Breast epithelium (tissue), 4 donors: ENCODE results near the gene TTC12. TPM values are rescaled to one million over a fixed set of nuclear protein-coding genes. Genes with fewer than 3 reads are reported as not detected.

Experiments
- DNase-seq, 2 donors: peaks; one replicate each; pipeline ENCODE4 v3.0.0-alpha.2; 2019; ENCODE audit warnings: low spot score in 2 of 2
- H3K27ac ChIP-seq, 2 donors: fragments of 200-600 bp; sonication (generic) in 1 of 2; one replicate each; pipeline ENCODE4 v1.5.1; 2016 to 2019; ENCODE audit warnings: mild to moderate bottlenecking in 1 of 2
- H3K27me3 ChIP-seq, 2 donors: fragments of 200-600 bp; sonication (generic) in 1 of 2; one replicate each; pipeline versions ENCODE4 v1.5.1 to v1.6.0; 2017 to 2019; ENCODE audit warnings: control low read depth in 1 of 2, mild to moderate bottlenecking in 1 of 2
- H3K36me3 ChIP-seq: fragments of 200-600 bp; one replicate; pipeline ENCODE4 v1.5.1; 2019
- H3K4me1 ChIP-seq, 2 donors: fragments of 200-600 bp; sonication (generic); one replicate each; pipeline ENCODE4 v1.5.1; 2016 to 2019; ENCODE audit warnings: control low read depth in 1 of 2
- H3K4me3 ChIP-seq, 3 donors: fragments of 200-600 bp; sonication (generic); 1 replicate in 2 of 3; 2 replicates in 1 of 3; pipeline ENCODE4 v1.5.1; 2016 to 2019; ENCODE audit warnings: mild to moderate bottlenecking in 3 of 3, moderate library complexity in 2 of 3
- H3K9me3 ChIP-seq, 2 donors: fragments of 200-600 bp; sonication (generic) in 1 of 2; one replicate each; pipeline ENCODE4 v1.5.1; 2016 to 2019; ENCODE audit warnings: control low read depth in 1 of 2
- CTCF ChIP-seq, 3 donors: fragments of 450-650 bp; IDR thresholded peaks; one replicate each; pipeline ENCODE4 v1.5.1; 2016 to 2017; ENCODE audit warnings: antibody characterized with exemption in 3 of 3, mild to moderate bottlenecking in 3 of 3, moderate library complexity in 3 of 3
- POLR2A ChIP-seq: fragments of 450-650 bp; IDR thresholded peaks from one replicate; pipeline ENCODE4 v1.6.1; 2016; ENCODE audit warnings: antibody characterized with exemption, mild to moderate bottlenecking, moderate library complexity
- POLR2AphosphoS5 ChIP-seq, 3 donors: sonication (generic); formaldehyde crosslinking; IDR thresholded peaks; one replicate each; pipeline ENCODE4 v1.6.1; 2017; ENCODE audit warnings: antibody characterized with exemption in 3 of 3
- intact Hi-C: fragments of 100-400 bp; cut with DNase I; formaldehyde crosslinking; loops from one replicate; pipeline ENCODE4 v1.15.1; 2023; ENCODE audit warnings: low total_unique reads
- total RNA-seq, 3 donors: library from RNA; depleted of rRNA; stranded (reverse); fragments of >200 nt; gene quantifications; one replicate each; pipeline ENCODE4 v1.1.0, GENCODE V29; 2016

The TTC12 gene
- total RNA-seq, 3 donors from 2014 or later = 12.3 to 48.4 (median 43.6) TPM

DNA sequence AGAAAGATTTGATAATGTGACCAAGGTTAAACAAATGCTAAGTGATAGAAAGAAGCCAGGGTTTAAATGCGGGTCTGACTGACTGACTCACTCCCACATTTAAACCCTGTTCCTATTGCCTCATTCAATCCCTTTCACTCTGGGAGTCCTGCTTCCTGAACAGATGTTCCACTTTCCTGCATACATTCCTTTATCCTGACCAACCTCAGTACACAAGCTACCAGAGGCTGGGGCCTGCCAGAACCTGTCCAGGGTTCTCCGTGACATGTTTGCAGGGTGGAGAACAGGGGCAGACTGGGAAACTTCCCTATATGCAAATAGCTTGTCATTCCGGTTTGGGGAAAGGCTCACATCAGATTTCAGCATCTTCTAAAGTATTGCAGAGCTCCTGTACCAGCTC is 70.2 kb downstream of the TTC12 start:
- no peaks in the 10 kb centered on the region for H3K9me3 ChIP-seq
- no peaks in the 10 kb centered on the region for H3K36me3 ChIP-seq
- H3K4me3 ChIP-seq = no peak overlapping the region
- H3K27ac ChIP-seq = peak overlapping the region; percentile 56 to 73
- H3K4me1 ChIP-seq = no peaks in the 10 kb centered on the region
- H3K27me3 ChIP-seq = peaks cover 0 to 11% of the 10 kb centered on the region in 2 donors
- intact Hi-C loops = no loop called here
- DNase-seq = peak in 1 of 2 donors; percentile 93
- TF ChIP-seq POLR2AphosphoS5 (IDR thresholded peaks at IDR 0.05) (peak in 1 of 3 donors; percentile 51), POLR2A (no peak)

GRCh38 chr11:113385749-113386148 is 71.4 kb downstream of the TTC12 start:
- no peak for DNase-seq
- H3K27ac ChIP-seq = peak overlapping the region; percentile 56 to 73

DNA sequence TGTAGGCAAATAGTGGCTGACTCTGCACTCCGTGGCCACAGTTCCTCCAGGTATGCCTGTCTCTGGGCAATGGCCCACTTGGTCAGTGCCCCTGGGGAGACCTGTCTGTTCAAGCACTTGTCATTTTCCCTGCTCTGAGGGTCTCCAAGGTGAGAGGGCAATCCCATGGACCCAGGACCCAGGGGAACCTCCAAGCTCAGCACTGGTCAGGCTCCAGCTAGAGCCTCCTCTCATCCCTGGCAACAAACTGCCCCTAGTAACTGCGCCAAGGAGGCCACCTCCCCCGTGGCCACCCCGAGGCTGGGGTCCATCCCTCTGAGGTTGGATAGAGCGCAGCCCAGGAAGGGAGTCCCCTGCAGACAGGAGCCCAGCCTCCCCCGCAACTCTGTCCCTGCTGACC is 72.5 kb downstream of the TTC12 start:
- no peak overlapping the region for H3K4me3 ChIP-seq
- peak overlapping the region; percentile 54 to 70 for H3K27ac ChIP-seq
- no peaks in the 10 kb centered on the region for H3K9me3 ChIP-seq
- H3K36me3 ChIP-seq = no peaks in the 10 kb centered on the region
- peaks cover 0 to 11% of the 10 kb centered on the region in 2 donors for H3K27me3 ChIP-seq
- no peak for TF ChIP-seq CTCF (IDR thresholded peaks at IDR 0.05)
- TF ChIP-seq POLR2A = no peak
- no peak for TF ChIP-seq POLR2AphosphoS5 (IDR thresholded peaks at IDR 0.05)
- no peaks in the 10 kb centered on the region for H3K4me1 ChIP-seq
- no peak for DNase-seq
- intact Hi-C loops = no loop called here

More at GRCh38 chr11:113385749-113386148, 71.4 kb downstream of the TTC12 start:
- intact Hi-C loops = no loop called here
- TF ChIP-seq POLR2AphosphoS5 (IDR thresholded peaks at IDR 0.05) = no peak
- TF ChIP-seq POLR2A = no peak
- TF ChIP-seq CTCF (IDR thresholded peaks at IDR 0.05) = no peak
- H3K9me3 ChIP-seq = no peaks in the 10 kb centered on the region
- no peaks in the 10 kb centered on the region for H3K4me1 ChIP-seq
- H3K4me3 ChIP-seq = no peak overlapping the region
- H3K27me3 ChIP-seq = peaks cover 0 to 11% of the 10 kb centered on the region in 2 donors
- H3K36me3 ChIP-seq = no peaks in the 10 kb centered on the region

- Histone ChIP-seq H3K27me3 (peaks cover 0 to 11% of the 10 kb centered on the region in 2 donors), H3K4me3 (peak within 1 kb of the TSS in 2 of 3 donors; percentile 50 to 64), H3K36me3 (no peaks in the 10 kb centered on the region), H3K4me1 (no peaks in the 10 kb centered on the region), H3K27ac (peak within 1 kb of the TSS; percentile 54 to 70), H3K9me3 (no peaks in the 10 kb centered on the region)
- peak in 1 of 2 donors; percentile 35 for DNase-seq
- peak in 2 of 3 donors; percentile 46 to 69 for TF ChIP-seq CTCF (IDR thresholded peaks at IDR 0.05)
- TF ChIP-seq POLR2A = no peak
- intact Hi-C loops = no loop called here
Observed at GRCh38 chr11:113387605-113388211, 73.3 kb downstream of the TTC12 start, which contains the start of gene ANKK1. Gene ANKK1, plus strand, starts transcription at chr11:113387779. Its CDS starts 106 bp downstream, at chr11:113387885.

DNA sequence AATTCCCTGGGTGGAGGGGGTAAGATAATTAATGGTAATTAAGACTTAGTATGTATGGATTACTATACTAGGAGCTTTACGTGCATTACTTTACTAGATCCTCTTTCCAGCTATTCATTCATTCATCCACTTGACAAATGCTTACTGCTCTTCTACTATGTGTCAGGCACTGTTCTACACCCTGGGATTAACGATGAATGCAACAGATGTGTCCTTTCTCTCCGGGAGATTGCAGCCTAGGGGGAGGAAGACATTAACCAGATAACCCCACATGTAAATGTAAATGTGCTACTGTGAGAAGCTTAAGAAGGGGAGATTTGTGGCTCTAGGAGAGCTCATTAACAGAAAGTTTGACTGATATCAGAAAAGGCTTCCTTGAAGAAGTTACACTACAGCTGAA is 74.9 kb downstream of the TTC12 start:
- Histone ChIP-seq H3K4me1 (no peaks in the 10 kb centered on the region), H3K27ac (no peak overlapping the region), H3K27me3 (peaks cover 0 to 11% of the 10 kb centered on the region in 2 donors), H3K36me3 (no peaks in the 10 kb centered on the region), H3K9me3 (no peaks in the 10 kb centered on the region), H3K4me3 (no peak overlapping the region)
- no peak for DNase-seq
- TF ChIP-seq POLR2AphosphoS5 (IDR thresholded peaks at IDR 0.05) = no peak
- no peak for TF ChIP-seq CTCF (IDR thresholded peaks at IDR 0.05)
- no peak for TF ChIP-seq POLR2A
- intact Hi-C loops = no loop called here
